HG02642 (cell line): ENCODE measurements around the gene C6orf89.

Experiments used
- ATAC-seq: cut with Tn5 transposase; IDR thresholded peaks from one replicate; pipeline ENCODE4 v1.9.1; 2021; ENCODE audit warnings: mild to moderate bottlenecking; ENCODE audit not compliant: unreplicated experiment, poor library complexity

C6orf89 gene

GRCh38 chr6:36964349-36964748 lies 78.6 kb downstream of the C6orf89 start:
- ATAC-seq = no peak

GRCh38 chr6:36964908-36965307 lies 79.2 kb downstream of the C6orf89 start:
- ATAC-seq = no peak

DNA sequence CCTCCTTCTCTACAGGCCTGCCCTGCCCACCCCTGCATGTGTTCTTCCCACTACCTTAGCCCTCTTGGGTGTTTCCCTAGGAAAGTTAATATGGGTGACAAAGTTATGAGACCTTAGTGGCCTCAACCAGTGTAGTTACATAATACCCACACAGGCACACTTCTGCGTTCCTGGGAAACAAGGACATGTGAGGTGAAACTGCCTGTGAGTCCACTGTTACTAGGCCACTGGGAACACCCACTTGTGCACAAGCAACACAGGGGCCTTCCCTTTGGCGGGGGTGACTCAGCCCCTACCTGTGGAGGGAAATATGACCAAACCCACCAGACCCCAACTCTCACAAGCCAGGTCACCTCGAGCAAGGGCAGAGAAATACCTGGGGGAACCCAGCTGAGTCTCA lies 81.5 kb downstream of the C6orf89 start:
- no peak for ATAC-seq

DNA sequence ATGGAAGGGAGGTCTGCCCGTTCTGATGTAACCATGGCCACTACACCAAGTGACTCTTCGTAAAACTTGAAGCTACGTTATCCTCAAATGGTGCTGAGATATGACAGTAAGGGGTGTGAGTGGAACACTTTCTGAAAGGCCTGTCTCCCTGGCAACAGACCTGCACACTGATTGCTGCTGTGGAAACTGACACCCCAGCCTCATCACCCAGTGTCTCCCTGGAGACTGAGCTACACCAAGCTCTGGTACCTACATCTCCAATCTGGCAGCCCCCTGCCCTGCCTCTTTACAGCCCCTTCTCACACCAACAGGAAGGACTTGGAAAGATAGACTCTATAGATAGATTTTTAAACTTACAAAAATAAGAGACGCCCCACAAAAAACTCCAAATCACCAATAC lies 82.0 kb downstream of the C6orf89 start:
- no peak for ATAC-seq

GRCh38 chr6:36968266-36968977 lies 82.7 kb downstream of the C6orf89 start:
- ATAC-seq = no peak

DNA sequence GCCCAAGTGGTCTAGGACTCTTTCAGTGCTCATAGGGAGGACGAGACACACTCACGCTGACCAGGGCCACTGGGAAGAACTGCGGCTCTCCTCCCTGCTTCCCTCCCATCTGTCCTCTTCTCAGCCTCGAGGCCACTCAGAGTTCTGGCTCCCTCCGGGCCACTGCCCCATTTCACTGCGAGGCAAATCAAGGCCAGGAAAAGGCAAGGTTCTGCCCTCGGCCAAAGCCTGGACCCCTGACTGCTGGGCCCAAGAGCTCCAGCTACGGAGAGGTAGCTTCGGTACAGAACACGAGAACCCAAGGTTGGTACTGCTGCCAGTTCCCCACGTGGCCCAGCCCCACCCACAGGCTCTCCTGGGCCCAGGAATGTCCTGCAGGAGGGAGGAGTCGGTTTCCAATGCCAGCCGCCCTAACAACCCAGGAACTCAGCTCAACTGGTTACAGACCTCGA lies 83.5 kb downstream of the C6orf89 start:
- no peak for ATAC-seq

- ATAC-seq = no peak
These were observed 84.5 kb downstream of the C6orf89 start for GRCh38 chr6:36969988-36970891.

GRCh38 chr6:36970892-36971842 lies 85.4 kb downstream of the C6orf89 start:
- ATAC-seq = no peak

GRCh38 chr6:36971921-36972673 lies 86.3 kb downstream of the C6orf89 start:
- no peak for ATAC-seq

DNA sequence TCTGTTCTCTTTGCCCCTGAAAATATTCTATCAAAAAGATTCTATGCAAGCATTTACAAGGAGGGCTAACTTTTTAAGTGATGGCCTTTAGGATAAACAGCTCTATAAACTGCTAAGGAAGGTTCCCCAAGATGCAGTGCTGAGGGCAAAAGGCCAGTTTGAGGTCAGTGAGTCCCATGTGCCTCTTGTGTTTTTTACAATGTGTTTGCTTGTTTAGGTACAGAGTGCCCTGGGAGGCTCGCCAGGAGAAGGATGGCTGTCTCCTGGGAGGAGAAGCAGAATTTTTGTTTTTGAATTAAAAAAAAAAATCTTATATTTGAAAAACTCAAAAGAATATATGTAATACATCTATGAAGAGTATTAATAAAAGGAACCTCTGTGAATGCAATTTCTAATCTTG lies 87.4 kb downstream of the C6orf89 start:
- no peak for ATAC-seq

DNA sequence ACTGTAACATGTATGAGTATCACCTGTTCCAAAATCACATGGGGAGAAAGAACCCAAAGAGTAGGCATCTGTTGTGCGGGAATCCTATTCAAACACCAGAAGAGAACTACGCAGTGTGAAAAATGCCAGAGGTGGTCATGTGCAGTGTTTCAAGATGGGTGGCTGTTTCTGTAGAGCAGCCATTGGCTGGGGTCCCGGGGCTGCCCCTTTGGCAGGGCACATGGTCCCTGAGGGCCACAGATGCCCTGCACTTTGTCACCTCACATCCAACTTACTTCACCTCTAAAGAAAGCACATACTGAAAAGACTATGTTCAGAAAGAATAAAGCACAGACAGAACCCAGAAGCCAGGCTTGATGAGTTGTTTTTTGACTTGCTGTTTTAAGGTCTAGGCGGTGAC lies 87.9 kb downstream of the C6orf89 start:
- ATAC-seq = no peak

GRCh38 chr6:36975231-36976006 lies 89.7 kb downstream of the C6orf89 start:
- no peak for ATAC-seq

GRCh38 chr6:36976007-36976264 lies 90.2 kb downstream of the C6orf89 start:
- no peak for ATAC-seq

DNA sequence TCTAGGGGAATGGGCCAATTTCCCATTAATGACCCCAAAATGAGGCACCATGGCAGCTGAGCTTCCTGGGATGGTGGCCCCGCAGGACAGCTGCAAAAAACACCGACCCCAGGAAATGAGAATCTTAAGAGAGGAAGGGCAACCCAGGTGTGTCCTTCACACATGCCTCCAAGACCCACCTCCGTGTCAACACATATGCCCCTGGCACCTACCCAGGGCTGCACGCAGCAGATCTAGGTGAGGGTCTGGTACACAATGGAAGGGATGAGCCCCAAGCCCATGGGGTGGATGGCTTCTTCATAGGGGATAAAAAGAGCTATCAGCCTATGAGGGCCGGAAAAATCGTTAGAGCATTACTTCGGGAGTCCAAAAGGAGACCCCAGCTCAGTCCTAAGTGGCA lies 90.8 kb downstream of the C6orf89 start:
- ATAC-seq = no peak

DNA sequence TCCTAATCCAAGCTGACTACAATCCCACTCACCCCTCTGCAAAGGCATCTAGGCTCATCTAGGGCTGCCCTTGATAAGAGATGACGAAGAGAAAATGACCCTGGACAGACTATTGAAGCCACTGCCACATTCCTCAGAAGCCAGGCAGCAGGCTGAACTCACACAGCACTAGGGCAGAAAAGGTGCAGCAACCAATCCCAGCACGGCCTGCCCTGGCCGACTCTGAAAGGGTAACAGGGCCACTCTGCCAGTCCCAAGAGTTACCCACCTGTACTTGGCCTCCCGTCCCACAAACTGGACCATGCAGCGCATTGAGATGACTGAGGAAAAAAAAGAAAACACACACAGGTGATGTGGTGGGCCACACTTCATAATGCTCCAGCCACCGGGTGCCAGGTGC lies 91.2 kb downstream of the C6orf89 start:
- no peak for ATAC-seq

- ATAC-seq = no peak
These were observed 91.8 kb downstream of the C6orf89 start for GRCh38 chr6:36977470-36977941.
